H54 (cell line): ENCODE measurements around the gene CUX1.
A peak's percentile ranks its signal among the peaks of the same experiment; 100 is the strongest.
"Not testable (repeated sequence)": the region's sequence is repeated elsewhere in the genome, so short reads cannot be mapped to it uniquely, and the experiment has no call there.

Experiments used
- DNase-seq: peaks from one replicate; pipeline ENCODE4 v3.0.0; 2011; ENCODE audit warnings: low spot score, mixed read lengths; ENCODE audit not compliant: insufficient read length
- FAIRE-seq: peaks from 3 replicates; lab custom pipeline; 2011; peaks lifted over from hg19 to GRCh38; lab: Jason Lieb, UNC
- POLR2A ChIP-seq: IDR thresholded peaks from 2 replicates; pipeline ENCODE4 v1.6.1; 2011; ENCODE audit warnings: low read depth, mild to moderate bottlenecking, low read length

Gene CUX1

DNA sequence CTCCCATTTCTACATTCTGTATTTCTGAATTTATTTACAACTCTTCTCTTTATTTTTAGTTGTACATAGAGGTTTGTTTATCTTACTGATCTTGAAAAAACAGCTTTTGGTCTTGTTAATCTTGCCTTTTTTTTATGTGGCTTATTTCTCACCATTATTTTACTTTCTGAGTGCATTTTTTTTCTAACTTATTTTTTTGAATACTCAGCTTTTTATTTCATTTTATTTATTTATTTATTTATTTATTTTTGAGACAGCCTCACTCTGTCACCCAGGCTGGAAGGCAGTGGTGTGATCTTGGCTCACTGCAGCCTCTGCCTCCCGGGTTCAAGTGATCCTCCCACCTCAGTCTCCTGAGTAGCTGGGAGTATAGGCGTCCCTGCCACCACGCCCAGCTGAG is 23.9 kb downstream of the CUX1 start:
- no peak for DNase-seq
- no peak for TF ChIP-seq POLR2A
- FAIRE-seq: no peak

DNA sequence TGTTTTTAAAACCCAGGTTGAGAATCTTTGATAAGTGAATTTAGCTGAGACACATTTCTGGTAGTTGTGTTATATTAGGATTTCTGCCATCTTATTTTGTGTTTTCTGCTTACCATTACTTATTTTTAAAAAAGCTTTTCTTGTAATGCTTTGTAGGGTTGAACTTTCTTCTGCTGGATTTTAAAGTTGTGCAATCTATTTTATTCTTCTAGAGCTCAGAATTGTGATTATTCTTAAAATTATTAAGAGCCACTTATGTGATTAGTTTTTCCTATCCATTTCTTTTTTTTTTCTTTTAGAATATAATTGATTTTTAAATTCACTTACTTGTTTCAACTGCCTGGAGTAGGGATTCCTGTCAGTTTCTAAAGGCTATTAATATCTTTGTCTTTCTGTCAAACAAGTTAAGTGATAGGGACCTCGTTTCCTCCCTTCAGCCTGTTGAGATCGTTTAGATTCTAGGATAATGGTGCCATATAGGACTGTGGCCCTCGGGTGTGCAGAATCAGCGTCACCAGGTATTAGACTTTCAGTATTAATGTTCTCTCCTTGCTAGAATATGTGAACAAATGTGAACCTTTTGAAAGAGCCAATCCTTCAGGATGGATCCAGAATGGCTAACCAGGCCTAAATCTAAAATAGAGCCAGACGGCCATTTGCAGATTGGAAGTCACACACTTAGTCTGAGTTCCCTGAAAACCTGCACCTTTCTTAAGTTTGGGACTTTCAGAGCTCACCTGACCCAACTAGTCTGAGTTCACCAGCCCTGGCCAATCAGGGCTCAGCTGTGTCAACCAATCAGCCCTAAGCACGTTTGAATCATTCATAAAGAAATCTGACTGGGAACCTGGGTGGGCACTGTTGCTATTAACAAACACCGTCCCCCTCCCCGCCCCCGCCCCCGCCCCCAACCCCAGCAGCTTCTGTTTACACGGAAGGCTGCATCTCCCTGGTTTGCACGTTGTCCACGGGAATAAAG is 26.2 kb downstream of the CUX1 start:
- DNase-seq: no peak
- no peak for FAIRE-seq
- no peak for TF ChIP-seq POLR2A

DNA sequence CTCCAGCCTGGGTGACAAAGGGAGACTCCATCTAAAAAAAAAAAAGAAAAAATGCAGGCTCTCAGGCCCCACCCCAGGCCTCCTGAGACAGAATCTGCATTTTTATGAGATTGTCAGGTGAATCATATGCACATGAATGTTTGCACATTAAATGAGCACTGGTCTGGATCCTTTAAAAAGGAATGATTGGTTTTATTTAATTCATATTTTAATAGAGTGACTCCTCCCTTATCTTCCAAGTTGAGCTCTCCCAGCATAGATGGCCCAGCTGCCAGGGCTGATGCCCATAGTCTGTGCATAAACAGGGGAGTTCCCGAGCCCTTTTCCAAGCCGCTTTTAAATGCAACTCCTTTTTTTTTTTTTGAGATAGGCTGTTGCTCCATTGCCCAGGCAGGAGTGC is 28.5 kb downstream of the CUX1 start:
- TF ChIP-seq POLR2A: no peak
- no peak for FAIRE-seq
- DNase-seq: no peak

DNA sequence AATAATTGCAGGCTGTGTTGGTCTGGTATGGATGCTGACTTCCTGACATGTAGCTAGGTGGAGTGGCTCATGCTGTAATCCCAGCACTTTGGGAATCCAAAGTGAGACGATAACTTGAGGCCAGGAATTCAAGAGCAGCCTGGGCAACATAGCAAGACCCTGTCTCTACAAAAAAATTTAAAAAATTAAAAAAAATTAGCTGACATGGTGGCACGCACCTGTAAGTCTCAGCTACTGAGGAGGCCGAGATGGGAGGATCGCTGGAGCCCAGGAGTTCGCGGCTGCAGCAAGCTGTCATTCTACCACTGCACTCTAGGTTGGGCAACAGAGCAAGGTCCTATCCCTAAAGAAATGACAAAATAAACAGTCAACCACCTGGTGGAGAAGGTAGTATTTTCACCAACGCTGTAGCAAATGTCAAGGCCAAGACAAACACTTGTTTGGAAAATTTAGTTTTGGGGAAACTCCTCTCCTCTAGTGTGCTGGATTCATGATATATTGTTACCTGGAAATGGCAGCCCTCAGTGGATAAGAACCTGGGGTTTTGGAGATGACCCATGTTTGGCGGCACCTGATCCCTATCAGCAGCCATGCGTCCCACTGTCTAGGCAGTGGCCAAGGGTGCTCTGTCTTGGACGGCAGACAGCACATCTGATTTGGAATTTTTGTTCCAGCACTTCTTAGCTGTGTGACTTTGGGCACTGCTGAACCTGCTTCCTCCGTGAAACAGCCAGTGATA is 29.5 kb downstream of the CUX1 start:
- DNase-seq: no peak
- no peak for TF ChIP-seq POLR2A
- no peak for FAIRE-seq

DNA sequence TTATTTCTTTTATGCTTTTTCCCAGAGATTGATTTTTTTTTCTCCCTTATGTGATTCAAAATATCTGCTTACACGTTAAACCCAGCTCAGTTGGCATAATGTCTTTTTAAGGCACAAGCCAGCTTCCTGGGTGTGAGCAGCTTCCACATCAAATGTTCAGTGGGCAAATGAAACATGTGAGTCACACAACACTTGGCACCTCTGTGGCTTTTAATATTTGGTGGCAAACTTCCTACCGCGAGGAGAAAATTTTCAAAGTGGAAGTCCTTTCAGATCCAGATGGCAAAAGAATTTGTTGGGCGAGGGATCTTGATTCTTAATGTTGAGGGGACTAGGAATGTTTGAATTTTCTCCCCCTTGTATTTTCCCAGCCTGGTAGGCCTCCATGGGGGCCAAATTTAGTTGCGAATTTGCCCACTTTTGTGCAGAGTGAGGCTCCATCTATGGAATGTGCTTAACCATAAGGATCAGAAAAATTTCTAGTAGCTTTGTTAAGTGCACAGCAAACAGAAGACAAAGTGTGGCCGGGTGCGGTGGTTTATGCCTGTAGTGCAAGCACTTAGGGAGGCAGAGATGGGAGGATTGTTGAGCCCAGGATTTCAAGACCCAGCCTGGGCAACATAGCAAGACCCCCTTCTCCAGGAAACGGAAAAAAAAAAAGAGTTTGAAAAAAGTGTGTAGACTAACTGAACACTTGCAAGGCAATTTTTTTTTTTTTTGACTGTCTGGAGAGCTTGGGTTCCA is 31.0 kb downstream of the CUX1 start:
- DNase-seq (no peak), FAIRE-seq (no peak)
- no peak for TF ChIP-seq POLR2A

DNA sequence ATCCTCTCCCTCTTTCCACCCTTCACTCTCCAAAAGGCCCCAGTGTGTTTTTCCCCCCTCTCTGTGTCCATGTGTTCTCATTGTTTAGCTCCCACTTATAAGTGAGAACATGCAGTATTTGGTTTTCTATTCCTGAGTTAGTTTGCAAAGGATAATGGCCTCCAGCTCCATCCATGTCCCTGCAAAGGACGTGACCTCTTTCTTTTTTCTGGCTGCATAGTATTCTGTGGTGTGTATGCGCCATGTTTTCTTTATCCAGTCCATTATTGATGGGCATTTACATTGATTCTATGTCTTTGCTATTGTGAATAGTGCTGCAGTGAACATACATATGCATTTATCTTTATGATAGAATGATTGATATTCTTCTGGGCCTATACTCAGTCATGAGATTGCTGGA is 31.9 kb downstream of the CUX1 start:
- not testable (repeated sequence) for FAIRE-seq, DNase-seq

DNA sequence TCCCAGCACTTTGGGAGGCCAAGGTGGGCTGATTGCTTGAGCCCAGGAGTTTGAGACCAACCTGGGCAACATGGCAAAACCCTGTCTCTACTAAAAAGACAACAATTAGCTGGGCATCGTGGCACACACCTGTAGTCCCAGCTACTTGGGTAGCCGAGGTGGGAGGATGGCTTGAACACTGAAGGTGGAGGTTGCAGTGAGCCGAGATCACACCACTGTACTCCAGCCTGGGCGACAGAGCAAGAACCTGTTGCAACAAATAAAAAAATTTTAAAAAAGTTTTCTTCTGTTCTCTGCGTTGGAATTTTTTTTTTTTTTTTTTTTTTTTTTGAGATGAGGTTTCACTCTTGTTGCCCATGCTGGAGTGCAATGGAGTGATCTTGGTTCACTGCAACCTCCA is 34.9 kb downstream of the CUX1 start:
- FAIRE-seq: not testable (repeated sequence)

DNA sequence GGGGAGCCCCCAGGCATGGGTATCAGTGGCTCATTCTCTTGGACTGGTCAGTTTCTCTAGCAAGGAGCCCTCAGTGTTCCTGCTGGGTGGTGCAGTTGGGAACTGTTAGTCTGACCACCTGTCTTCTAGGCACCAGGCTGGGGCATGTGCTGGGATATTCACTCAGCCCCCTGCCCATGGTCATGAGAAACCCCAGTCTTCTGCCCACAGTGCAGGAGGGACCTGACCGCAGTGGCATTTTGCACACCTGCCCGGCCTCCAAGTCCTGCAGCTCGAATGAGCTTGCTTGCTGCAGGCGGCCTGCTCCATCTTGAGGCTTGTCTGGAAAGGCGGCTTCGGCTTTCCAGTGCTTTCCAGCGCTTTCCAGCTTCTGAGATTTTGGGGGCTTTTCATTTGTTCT is 36.3 kb downstream of the CUX1 start:
- no peak for TF ChIP-seq POLR2A
- DNase-seq: no peak
- FAIRE-seq: no peak

More for the DNA sequence above, 34.9 kb downstream of the CUX1 start:
- not testable (repeated sequence) for DNase-seq

DNA sequence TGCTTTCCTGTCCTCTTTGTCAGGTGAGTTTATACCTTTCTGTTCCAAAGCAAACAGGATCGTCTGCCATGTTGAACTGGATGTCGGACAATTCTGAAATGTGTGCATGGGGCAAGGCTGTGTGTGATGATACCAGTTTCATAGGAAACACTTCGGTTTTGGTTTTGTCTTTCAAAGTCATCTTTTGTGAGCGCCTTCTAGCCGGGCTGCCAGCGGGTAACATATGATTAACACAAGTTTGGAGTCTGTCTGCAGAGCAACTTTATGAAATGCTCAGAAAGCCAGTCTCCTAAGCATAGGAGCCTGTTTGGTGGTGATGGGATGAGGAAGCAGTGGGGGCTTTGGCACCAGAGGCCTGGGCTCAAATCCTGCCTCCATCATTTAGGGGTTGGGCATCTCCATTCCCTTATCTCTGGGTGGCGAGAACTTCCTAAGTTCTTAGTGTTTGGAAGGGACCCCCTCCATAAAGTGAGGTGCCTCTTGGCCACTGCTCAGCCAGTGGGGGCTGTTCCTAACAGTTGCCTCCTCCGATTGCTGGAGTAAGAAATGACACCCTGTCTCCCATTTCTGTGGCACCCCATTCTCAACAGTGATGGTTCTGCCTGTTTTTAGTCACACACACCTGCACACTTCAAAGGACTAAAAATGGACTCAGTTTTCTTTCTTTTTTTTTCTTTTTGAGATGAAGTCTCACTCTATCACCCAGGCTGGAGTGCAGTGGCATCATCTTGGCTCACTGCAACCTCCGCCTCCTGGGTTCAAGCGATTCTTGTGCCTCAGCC is 36.8 kb downstream of the CUX1 start:
- DNase-seq (no peak), FAIRE-seq (no peak)
- no peak for TF ChIP-seq POLR2A

DNA sequence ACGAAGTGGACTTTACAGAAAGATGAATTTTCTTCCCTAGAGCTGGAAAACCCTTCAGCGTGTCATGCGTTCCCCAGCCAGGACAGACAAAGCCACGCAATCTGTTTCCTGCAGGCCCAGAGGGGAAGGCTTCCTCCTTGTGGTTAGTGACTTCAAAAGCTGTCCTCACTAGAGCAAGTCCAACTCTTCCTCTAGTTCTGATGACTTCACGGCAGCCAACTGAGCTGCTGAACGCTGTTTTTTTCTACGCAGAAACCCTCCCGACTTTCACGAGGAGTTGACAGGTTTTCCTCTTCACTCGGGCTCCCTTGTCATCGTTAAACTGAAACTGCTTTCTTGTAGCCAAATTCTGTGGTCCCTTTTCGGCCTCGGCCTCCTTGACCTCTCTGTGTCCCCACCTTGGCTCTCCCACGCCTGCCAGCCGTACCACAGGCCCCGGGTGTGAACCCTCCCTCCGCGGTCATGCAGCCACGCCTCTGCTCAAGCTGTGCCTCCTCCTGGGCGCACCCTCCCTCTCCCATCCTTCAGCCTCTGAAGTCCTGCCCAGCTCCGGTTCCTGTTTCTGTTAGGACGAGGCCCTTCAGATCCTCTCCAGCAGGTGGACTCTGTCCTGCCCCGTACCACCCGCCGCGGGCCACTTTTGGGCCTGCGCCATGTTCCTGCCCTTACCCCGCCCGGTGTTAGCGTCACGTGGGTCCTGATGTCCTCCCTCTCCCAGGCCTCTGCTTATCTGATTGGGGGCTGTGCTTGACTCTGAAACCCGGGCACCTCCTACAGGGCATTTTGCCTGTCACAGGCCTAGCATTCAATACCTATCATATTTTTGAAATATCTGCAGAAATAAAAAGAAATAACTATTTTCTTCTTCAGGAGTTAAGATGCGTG is 39.3 kb downstream of the CUX1 start:
- FAIRE-seq (peak; percentile 36), DNase-seq (peak; percentile 94)
- TF ChIP-seq POLR2A: no peak

DNA sequence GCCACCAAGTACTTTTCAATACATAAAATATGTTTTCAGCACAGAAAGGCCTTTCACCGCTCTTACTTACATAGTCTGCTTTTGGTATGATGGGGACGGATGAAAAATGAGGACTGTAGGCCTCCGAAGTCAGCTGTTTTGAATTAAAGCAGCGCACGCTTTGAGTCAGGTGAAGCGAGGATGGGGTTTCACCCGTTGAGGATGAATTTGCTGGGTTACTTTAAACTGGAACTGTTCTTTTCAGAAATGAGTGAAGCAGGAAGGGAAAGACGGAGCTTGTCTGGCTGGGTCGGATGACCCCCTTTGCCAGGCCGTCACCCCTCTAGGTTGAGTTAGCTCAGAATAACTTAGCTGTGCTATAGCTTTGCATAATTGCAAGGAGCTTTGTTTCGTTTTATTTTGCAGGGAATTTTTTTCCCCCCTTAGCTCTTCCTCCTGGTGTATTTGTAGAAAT is 40.0 kb downstream of the CUX1 start:
- DNase-seq (no peak), FAIRE-seq (no peak)
- TF ChIP-seq POLR2A: no peak
